GM23248 (cell line): Measurements from ENCODE around the gene RPS16.

Experiments
- EZH2 ChIP-seq: fragments of 200-600 bp; sonication (generic); IDR thresholded peaks from 2 replicates; pipeline ENCODE4 v1.6.1; 2018; ENCODE audit warnings: antibody characterized with exemption, mild to moderate bottlenecking; ENCODE audit not compliant: insufficient read depth, poor library complexity, severe bottlenecking
- EZH2phosphoT487 ChIP-seq: fragments of 200-600 bp; sonication (generic); IDR thresholded peaks from 2 replicates; pipeline ENCODE4 v1.6.1; 2018; ENCODE audit warnings: antibody characterized with exemption, moderate library complexity, mild to moderate bottlenecking, low read depth; ENCODE audit not compliant: insufficient read depth

DNA sequence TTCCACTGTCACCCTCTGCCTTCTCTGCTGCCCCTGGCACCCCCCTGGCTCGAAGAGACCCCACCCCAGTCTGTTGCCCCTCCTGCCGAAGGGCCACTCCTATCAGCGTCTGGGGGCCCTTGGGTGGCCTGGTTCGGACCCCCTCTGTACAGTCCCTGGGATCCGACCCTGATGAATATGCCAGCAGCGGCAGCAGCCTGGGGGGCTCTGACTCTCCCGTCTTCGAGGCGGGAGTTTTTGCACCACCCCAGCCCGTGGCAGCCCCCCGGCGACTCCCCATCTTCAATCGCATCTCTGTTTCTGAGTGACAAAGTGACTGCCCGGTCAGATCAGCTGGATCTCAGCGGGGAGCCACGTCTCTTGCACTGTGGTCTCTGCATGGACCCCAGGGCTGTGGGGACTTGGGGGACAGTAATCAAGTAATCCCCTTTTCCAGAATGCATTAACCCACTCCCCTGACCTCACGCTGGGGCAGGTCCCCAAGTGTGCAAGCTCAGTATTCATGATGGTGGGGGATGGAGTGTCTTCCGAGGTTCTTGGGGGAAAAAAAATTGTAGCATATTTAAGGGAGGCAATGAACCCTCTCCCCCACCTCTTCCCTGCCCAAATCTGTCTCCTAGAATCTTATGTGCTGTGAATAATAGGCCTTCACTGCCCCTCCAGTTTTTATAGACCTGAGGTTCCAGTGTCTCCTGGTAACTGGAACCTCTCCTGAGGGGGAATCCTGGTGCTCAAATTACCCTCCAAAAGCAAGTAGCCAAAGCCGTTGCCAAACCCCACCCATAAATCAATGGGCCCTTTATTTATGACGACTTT lies 27.1 kb downstream of the RPS16 start:
- TF ChIP-seq EZH2: no peak
- no peak for TF ChIP-seq EZH2phosphoT487
